Spleen (tissue), 11 donors: ENCODE measurements around the gene SOX15. TPM values are rescaled to one million over a fixed set of nuclear protein-coding genes. Genes with fewer than 3 reads are reported as not detected.
A peak's percentile ranks its signal among the peaks of the same experiment; 100 is the strongest.

Experiments
- DNase-seq: peaks from one replicate; pipeline ENCODE4 v3.0.0-alpha.2; 2020
- H3K27ac ChIP-seq, 8 donors: fragments of 200-600 bp; sonication (generic) in 7 of 8; 1 replicate in 4 of 8; 2 replicates in 4 of 8; pipeline versions ENCODE4 v1.5.0 to v1.8.0; 2016 to 2021; ENCODE audit warnings: inconsistent platforms in 4 of 8, mild to moderate bottlenecking in 4 of 8, moderate library complexity in 1 of 8
- H3K27me3 ChIP-seq, 7 donors: fragments of 200-600 bp; sonication (generic) in 6 of 7; replicated peaks in 1 of 7; 1 replicate in 4 of 7; 2 replicates in 3 of 7; pipeline versions ENCODE4 v1.5.0 to v1.8.0; 2016 to 2021; ENCODE audit warnings: inconsistent platforms in 3 of 7, mild to moderate bottlenecking in 1 of 7
- H3K36me3 ChIP-seq, 6 donors: fragments of 200-600 bp; sonication (generic) in 5 of 6; 1 replicate in 4 of 6; 2 replicates in 2 of 6; pipeline versions ENCODE4 v1.5.0 to v1.8.0; 2016 to 2021; ENCODE audit warnings: inconsistent platforms in 2 of 6
- H3K4me1 ChIP-seq, 6 donors: fragments of 200-600 bp; sonication (generic) in 5 of 6; 1 replicate in 3 of 6; 2 replicates in 3 of 6; pipeline versions ENCODE4 v1.5.0 to v1.8.0; 2016 to 2021; ENCODE audit warnings: inconsistent platforms in 3 of 6
- H3K4me3 ChIP-seq, 8 donors: fragments of 200-600 bp; sonication (generic) in 7 of 8; 1 replicate in 4 of 8; 2 replicates in 4 of 8; pipeline versions ENCODE4 v1.5.0 to v1.8.0; 2016 to 2021; ENCODE audit warnings: inconsistent platforms in 4 of 8, mild to moderate bottlenecking in 4 of 8, moderate library complexity in 2 of 8
- H3K9me3 ChIP-seq, 8 donors: fragments of 200-600 bp; sonication (generic) in 7 of 8; 1 replicate in 4 of 8; 2 replicates in 4 of 8; pipeline versions ENCODE4 v1.5.0 to v1.8.0; 2016 to 2021; ENCODE audit warnings: inconsistent platforms in 4 of 8
- CTCF ChIP-seq, 11 experiments: fragments of 200-600 bp in 7 of 11; fragments of 450-650 bp in 4 of 11; sonication (generic) in 4 of 11; IDR thresholded peaks in 8 of 11; conservative IDR thresholded peaks in 3 of 11; 1 replicate in 7 of 11; 2 replicates in 4 of 11; pipeline versions ENCODE4 v1.4.0 to v1.8.0; 2016 to 2021; ENCODE audit warnings: antibody characterized with exemption in 11 of 11, inconsistent platforms in 4 of 11, mild to moderate bottlenecking in 1 of 11
- POLR2A ChIP-seq, 3 donors: fragments of 450-650 bp; IDR thresholded peaks; one replicate each; pipeline ENCODE4 v1.5.1; 2017; ENCODE audit warnings: antibody characterized with exemption in 3 of 3, mild to moderate bottlenecking in 1 of 3
- POLR2AphosphoS5 ChIP-seq, 3 donors: sonication (generic); formaldehyde crosslinking; IDR thresholded peaks; one replicate each; pipeline ENCODE4 v1.5.1; 2017; ENCODE audit warnings: antibody characterized with exemption in 3 of 3
- WGBS, 5 donors: extraction: QIAGEN DNeasy Blood & Tissue Kit in 3 of 5; methylation state at CpG; one replicate each; pipeline versions ENCODE4 v1.1.5 to v1.1.7; 2013 to 2018; 5-methylcytosine and 5-hydroxymethylcytosine counted together
- intact Hi-C: fragments of 100-400 bp; cut with DNase I; formaldehyde crosslinking; loops from one replicate; pipeline ENCODE4 v1.15.0; 2023; ENCODE audit warnings: low total_unique reads
- polyA plus RNA-seq, 3 donors: library from polyadenylated mRNA; stranded (reverse); fragments of 200-250 nt; gene quantifications; one replicate each; pipeline ENCODE4 v1.2.1, GENCODE V29; 2013
- total RNA-seq, 7 donors: library from RNA; depleted of rRNA in 3 of 7; stranded (reverse); fragments of >200 nt in 3 of 7; fragmentation: NEBNext Ultra II Directional in 4 of 7; extraction: Animal tissue kit (Norgen Biotek cat#: 25700) in 4 of 7; gene quantifications; one replicate each; pipeline versions ENCODE4 v1.1.0 to v1.2.1, GENCODE V29; 2016 to 2021
- donor health status: healthy with polysubstance abuse.
- donor health status: DM: no; HTN: no; CAD: no; lungs with moderate emphysema.
- donor health status: DM: no; HTN: no; CAD: no.
- donor health status: Bipolar disorder and iron deficiency.
- donor health status: healthy.
- donor health status: DM: no; HTN: no; CAD: no.
- donor health status: DM: yes; HTN: yes; CAD: no.

The SOX15 gene
- total and polyA plus RNA-seq, 10 donors: 0.20 to 1.7 (median 0.43) TPM; not detected in 4

- no peaks in the 10 kb centered on the region for H3K27me3 ChIP-seq
- WGBS, 5 donors: 83 to 90% (median 88%) methylated on average over 5 of the region's 5 CpGs
- no peaks in the 10 kb centered on the region for H3K9me3 ChIP-seq
- DNase-seq: no peak
- H3K4me3 ChIP-seq: no peak overlapping the region
- no peak overlapping the region for H3K27ac ChIP-seq
- TF ChIP-seq POLR2A (IDR thresholded peaks at IDR 0.05) (no peak), POLR2AphosphoS5 (IDR thresholded peaks at IDR 0.05) (no peak), CTCF (IDR thresholded peaks at IDR 0.05 in 8 of 11, conservative IDR thresholded peaks at IDR 0.05 in 3 of 11) (no peak)
- peaks cover 9 to 28% (median 19%) of the 10 kb centered on the region in 6 donors for H3K4me1 ChIP-seq
- H3K36me3 ChIP-seq: peaks cover 0 to 14% (median 0%) of the 10 kb centered on the region in 6 donors
- intact Hi-C loops: loop anchor here (10.0 kb wide), 1 partner anchor 61 kb away; the partner anchor contains the start of genes TP53 and WRAP53
These were observed 33.8 kb upstream of the SOX15 start for GRCh38 chr17:7623661-7624060.

DNA sequence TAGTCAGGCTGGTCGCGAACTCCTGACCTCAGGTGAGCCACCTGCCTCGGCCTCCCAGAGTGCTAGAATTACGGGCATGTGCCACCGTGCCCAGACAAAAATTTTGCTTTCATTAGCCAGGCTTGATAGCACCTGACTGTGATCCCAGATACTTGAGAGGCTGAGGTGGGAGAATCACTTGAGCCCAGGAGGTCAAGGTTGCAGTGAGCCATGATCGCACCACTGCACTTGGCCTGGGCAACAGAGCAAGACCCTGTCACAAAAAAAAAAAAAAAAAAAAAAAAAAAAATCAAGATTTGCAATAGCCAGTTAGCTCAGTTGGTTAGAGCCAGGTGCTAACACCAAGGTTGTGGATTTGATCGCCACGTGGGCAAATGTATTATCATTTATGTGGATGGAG lies 30.9 kb upstream of the SOX15 start:
- Histone ChIP-seq H3K4me3 (no peak overlapping the region), H3K27me3 (no peaks in the 10 kb centered on the region), H3K27ac (no peak overlapping the region), H3K4me1 (peaks cover 0 to 6% (median 0%) of the 10 kb centered on the region in 6 donors), H3K9me3 (no peaks in the 10 kb centered on the region), H3K36me3 (peaks cover 0 to 9% (median 0%) of the 10 kb centered on the region in 6 donors)
- no peak for DNase-seq
- TF ChIP-seq POLR2A (IDR thresholded peaks at IDR 0.05) (no peak), CTCF (IDR thresholded peaks at IDR 0.05 in 8 of 11, conservative IDR thresholded peaks at IDR 0.05 in 3 of 11) (no peak), POLR2AphosphoS5 (IDR thresholded peaks at IDR 0.05) (no peak)
- intact Hi-C loops: loop anchor here (10.0 kb wide), 1 partner anchor 64 kb away; the partner anchor contains the start of genes TP53 and WRAP53
- 91 to 96% (median 95%) methylated on average over 8 of the region's 8 CpGs for WGBS, 5 donors

DNA sequence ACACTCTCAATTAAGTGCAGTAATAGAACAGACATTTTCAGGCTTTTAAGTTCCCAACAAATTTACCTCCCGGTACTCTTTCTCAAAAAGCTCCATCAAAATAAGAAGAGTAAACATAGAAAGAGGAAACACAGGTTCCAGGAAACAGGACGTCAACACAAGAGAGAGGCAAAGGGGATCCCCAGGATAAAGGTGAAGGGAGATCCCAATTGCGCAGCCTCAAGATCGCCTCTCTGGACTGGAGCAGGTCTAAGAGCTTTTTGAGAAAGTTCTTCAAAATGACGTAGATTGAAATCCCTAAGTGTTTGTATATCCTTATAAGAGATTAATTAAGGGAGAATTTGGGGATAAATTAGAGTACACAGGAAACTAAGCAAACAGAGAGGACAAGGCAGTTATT lies 28.7 kb upstream of the SOX15 start:
- Histone ChIP-seq H3K9me3 (no peaks in the 10 kb centered on the region), H3K27ac (no peak overlapping the region), H3K4me1 (peaks cover 4 to 15% (median 6%) of the 10 kb centered on the region in 6 donors), H3K27me3 (no peaks in the 10 kb centered on the region), H3K36me3 (no peaks in the 10 kb centered on the region), H3K4me3 (no peak overlapping the region)
- 63 to 80% (median 73%) methylated on average over 5 of the region's 5 CpGs for WGBS, 5 donors
- TF ChIP-seq CTCF (IDR thresholded peaks at IDR 0.05 in 8 of 11, conservative IDR thresholded peaks at IDR 0.05 in 3 of 11) (no peak), POLR2A (IDR thresholded peaks at IDR 0.05) (no peak), POLR2AphosphoS5 (IDR thresholded peaks at IDR 0.05) (no peak)
- no peak for DNase-seq
- intact Hi-C loops: no loop called here

DNA sequence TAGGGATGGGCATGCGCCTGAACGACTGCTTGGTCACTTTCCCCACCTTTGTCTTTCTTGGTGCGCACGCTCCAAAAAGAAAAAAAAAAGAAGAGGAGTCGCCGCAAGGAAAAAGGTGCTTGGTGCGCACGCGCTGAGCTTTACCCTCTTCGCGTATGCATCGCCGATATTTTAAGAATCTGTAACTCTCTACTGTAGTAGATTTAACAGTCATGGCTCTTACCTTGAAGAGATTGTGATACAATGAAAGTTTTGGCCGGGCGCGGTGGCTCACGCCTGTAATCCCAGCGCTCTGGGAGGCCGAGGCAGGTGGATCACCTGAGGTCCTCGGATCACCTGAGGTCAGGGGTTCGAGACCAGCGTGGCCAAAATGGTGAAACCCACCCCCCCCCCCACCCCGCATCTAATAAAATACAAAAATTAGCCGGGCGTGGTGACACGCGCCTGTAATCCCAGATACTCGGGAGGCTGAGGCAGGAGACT lies 25.4 kb upstream of the SOX15 start:
- Histone ChIP-seq H3K36me3 (peaks cover 0 to 16% (median 3%) of the 10 kb centered on the region in 6 donors), H3K27ac (peak overlapping the region; percentile 87 to 99 (median 92)), H3K27me3 (no peaks in the 10 kb centered on the region), H3K4me1 (peaks cover 21 to 48% (median 36%) of the 10 kb centered on the region in 6 donors), H3K9me3 (no peaks in the 10 kb centered on the region), H3K4me3 (peak overlapping the region; percentile 44 to 95 (median 74))
- intact Hi-C loops: no loop called here
- WGBS, 5 donors: 5 to 10% (median 8%) methylated on average over 28 of the region's 28 CpGs
- no peak for TF ChIP-seq POLR2A (IDR thresholded peaks at IDR 0.05)
- no peak for TF ChIP-seq POLR2AphosphoS5 (IDR thresholded peaks at IDR 0.05)
- TF ChIP-seq CTCF (IDR thresholded peaks at IDR 0.05 in 8 of 11, conservative IDR thresholded peaks at IDR 0.05 in 3 of 11): peak in 1 of 11 experiments; percentile 61
- DNase-seq: no peak
